Karpas-422 (cell line): ENCODE measurements around the gene DPF3. TPM values are rescaled to one million over a fixed set of nuclear protein-coding genes. Genes with fewer than 3 reads are reported as not detected.

Experiments used
- DNase-seq: peaks from one replicate; pipeline ENCODE4 v3.0.0-alpha.2; 2015
- H2AFZ ChIP-seq: fragments of 200-600 bp; sonication (generic); 2 replicates; pipeline ENCODE4 v1.6.1; 2014; ENCODE audit warnings: antibody characterized with exemption, low read length, mixed read lengths
- H3K27ac ChIP-seq: fragments of 200-600 bp; sonication (generic); 2 replicates; pipeline ENCODE4 v1.5.1; 2014; ENCODE audit warnings: mild to moderate bottlenecking, low read length, moderate library complexity
- H3K27me3 ChIP-seq: fragments of 200-600 bp; sonication (generic); 2 replicates; pipeline ENCODE4 v1.6.1; 2014; ENCODE audit warnings: low read length, mixed read lengths
- H3K36me3 ChIP-seq: fragments of 200-600 bp; sonication (generic); 2 replicates; pipeline ENCODE4 v1.6.1; 2014; ENCODE audit warnings: low read length, mixed read lengths; ENCODE audit not compliant: insufficient read depth
- H3K4me1 ChIP-seq: fragments of 200-600 bp; sonication (generic); 2 replicates; pipeline ENCODE4 v1.6.1; 2014; ENCODE audit warnings: mild to moderate bottlenecking, low read length, mixed read lengths
- H3K4me2 ChIP-seq: fragments of 200-600 bp; sonication (generic); 2 replicates; pipeline ENCODE4 v1.6.1; 2014; ENCODE audit warnings: low read length, low read depth, mild to moderate bottlenecking; ENCODE audit not compliant: poor library complexity, severe bottlenecking
- H3K4me3 ChIP-seq: fragments of 200-600 bp; sonication (generic); 2 replicates; pipeline ENCODE4 v1.5.1; 2014; ENCODE audit warnings: mild to moderate bottlenecking, antibody characterized with exemption, low read length, mixed read lengths
- H3K79me2 ChIP-seq: fragments of 200-600 bp; sonication (generic); 2 replicates; pipeline ENCODE4 v1.6.1; 2014; ENCODE audit warnings: mild to moderate bottlenecking, low read length, mixed read lengths
- H3K9ac ChIP-seq: fragments of 200-600 bp; sonication (generic); 2 replicates; pipeline ENCODE4 v1.6.0; 2014; ENCODE audit warnings: low read length
- H3K9me2 ChIP-seq: fragments of 200-600 bp; sonication (generic), shearing (Covaris generic); replicated peaks from 2 replicates; pipeline ENCODE4 v1.6.0; 2014; ENCODE audit warnings: mild to moderate bottlenecking, low read length, moderate library complexity; ENCODE audit not compliant: insufficient read depth
- H3K9me3 ChIP-seq: fragments of 300-700, 200-600 bp; sonication (generic); 2 replicates; pipeline ENCODE4 v1.6.1; 2014; ENCODE audit warnings: low read length, mixed read lengths
- H4K20me1 ChIP-seq: fragments of 200-600 bp; sonication (generic); 2 replicates; pipeline ENCODE4 v1.6.1; 2014; ENCODE audit warnings: mild to moderate bottlenecking, antibody characterized with exemption, low read length, low read depth; ENCODE audit not compliant: insufficient read depth
- total RNA-seq: library from RNA; depleted of rRNA; stranded (reverse); fragments of >200 nt; shearing (Covaris generic); gene quantifications from 2 replicates; pipeline ENCODE4 v1.2.3, GENCODE V29; 2014; ENCODE audit warnings: low replicate concordance

The DPF3 gene
- total RNA-seq, 1 experiment from 2014 or later = 3.1 TPM

GRCh38 chr14:72902801-72903530, 9.1 kb upstream of the DPF3 start:
- Histone ChIP-seq H3K9me3 (no peaks in the 10 kb centered on the region), H3K4me1 (peaks cover 17% of the 10 kb centered on the region), H3K9me2 (no peaks in the 10 kb centered on the region), H3K4me3 (no peak overlapping the region), H3K4me2 (no peak overlapping the region), H3K27ac (no peak overlapping the region), H3K36me3 (no peaks in the 10 kb centered on the region), H3K27me3 (no peaks in the 10 kb centered on the region), H4K20me1 (no peaks in the 10 kb centered on the region), H2AFZ (no peak overlapping the region), H3K79me2 (no peaks in the 10 kb centered on the region), H3K9ac (no peak overlapping the region)
- DNase-seq = no peak

DNA sequence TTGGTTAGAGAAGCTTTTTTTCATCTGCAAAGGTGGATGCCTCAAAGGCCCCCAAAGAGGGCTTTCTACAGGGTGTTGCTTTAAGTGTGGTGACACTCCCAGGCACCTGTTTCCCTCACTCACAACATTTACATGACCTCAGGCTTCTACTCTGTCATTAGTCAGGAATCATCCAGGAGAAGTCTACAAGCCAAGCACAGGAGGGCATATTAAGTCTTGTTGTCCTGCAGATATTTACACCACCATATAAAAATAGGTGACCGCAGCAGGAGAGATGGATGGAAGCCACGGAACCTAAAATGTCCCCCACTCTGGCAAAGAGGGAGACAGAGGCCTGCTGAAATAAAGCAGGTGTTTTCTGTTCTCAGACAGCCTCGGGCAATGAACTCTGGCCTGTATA, 7.5 kb upstream of the DPF3 start:
- Histone ChIP-seq H3K36me3 (no peaks in the 10 kb centered on the region), H3K9me2 (no peaks in the 10 kb centered on the region), H3K9ac (no peak overlapping the region), H3K4me2 (no peak overlapping the region), H2AFZ (no peak overlapping the region), H3K27me3 (no peaks in the 10 kb centered on the region), H3K9me3 (no peaks in the 10 kb centered on the region), H3K4me1 (peaks cover 1% of the 10 kb centered on the region; the same call in 1 of the 2 replicates), H4K20me1 (no peaks in the 10 kb centered on the region), H3K79me2 (no peaks in the 10 kb centered on the region), H3K4me3 (no peak overlapping the region), H3K27ac (no peak overlapping the region)
- DNase-seq = no peak

- Histone ChIP-seq H3K4me1 (peaks cover 10% of the 10 kb centered on the region), H3K4me3 (no peak overlapping the region), H3K4me2 (no peak overlapping the region), H2AFZ (no peak overlapping the region), H4K20me1 (no peaks in the 10 kb centered on the region), H3K79me2 (no peaks in the 10 kb centered on the region), H3K9ac (no peak overlapping the region), H3K9me3 (no peaks in the 10 kb centered on the region), H3K27ac (no peak overlapping the region), H3K9me2 (no peaks in the 10 kb centered on the region), H3K27me3 (no peaks in the 10 kb centered on the region), H3K36me3 (no peaks in the 10 kb centered on the region)
- peak; percentile 45 for DNase-seq
Observed at GRCh38 chr14:72898448-72898847, 4.5 kb upstream of the DPF3 start.

DNA sequence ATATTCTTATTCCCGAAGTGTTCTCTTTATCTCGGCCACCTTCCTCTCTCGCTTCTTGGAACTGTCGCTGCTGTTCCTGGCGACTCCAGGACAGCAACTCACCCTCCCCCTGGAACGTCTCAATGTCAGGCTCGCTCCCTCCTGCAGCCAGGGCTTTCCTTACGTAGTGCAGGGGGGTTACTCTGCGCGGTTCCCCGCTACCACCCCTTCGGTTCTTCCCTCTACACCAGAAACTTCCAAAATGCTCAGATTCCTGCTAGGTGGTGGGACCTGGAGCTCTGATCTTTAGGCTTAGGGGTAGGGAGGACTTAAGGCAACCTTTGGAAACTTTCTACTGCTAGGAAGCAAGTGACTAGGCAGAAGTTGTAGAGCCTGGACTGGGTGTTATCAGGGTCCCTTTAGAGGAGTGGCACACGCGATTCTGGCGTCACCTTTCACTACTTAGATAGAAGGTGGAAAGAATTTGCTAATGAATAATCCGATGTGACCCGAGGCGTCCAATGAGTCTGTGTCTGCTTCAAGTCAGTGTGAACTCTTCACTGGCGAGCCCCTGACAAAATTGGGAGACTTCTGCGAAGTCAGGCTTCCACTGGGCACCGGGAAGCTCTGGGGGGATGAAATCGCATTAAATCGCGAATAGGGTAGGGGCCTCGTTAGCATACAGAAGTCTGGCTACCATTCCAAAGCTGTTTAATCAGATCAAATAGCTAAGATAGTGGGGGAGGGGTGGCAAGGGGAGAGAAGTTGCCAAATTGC, 900 bp upstream of the DPF3 start:
- H2AFZ ChIP-seq = peak overlapping the region; percentile 83
- H3K27me3 ChIP-seq = no peaks in the 10 kb centered on the region
- peak overlapping the region; percentile 87 for H3K4me2 ChIP-seq
- H4K20me1 ChIP-seq = no peaks in the 10 kb centered on the region
- H3K4me1 ChIP-seq = peaks cover 23% of the 10 kb centered on the region
- peak overlapping the region; percentile 70 for H3K4me3 ChIP-seq
- no peaks in the 10 kb centered on the region for H3K9me2 ChIP-seq
- H3K9me3 ChIP-seq = no peaks in the 10 kb centered on the region
- no peaks in the 10 kb centered on the region for H3K36me3 ChIP-seq
- H3K79me2 ChIP-seq = no peaks in the 10 kb centered on the region
- no peak for DNase-seq
- H3K9ac ChIP-seq = peak overlapping the region; percentile 55
- H3K27ac ChIP-seq = no peak overlapping the region

DNA sequence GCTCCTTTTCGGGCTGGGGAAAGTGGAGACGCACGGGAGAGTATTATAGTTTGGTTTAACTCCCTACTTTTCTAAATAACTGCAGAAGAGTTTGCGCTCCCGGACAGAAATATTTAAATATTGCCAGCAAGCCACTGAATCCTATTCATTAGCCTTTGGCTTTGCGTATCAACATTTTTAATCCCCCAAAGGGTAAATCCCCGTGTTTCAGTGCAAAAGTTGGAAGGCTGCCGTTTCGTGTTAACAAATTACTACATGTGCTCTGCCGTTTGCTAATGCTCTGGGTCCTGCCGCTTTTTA, 372 bp upstream of the DPF3 start:
- Histone ChIP-seq H3K9me3 (no peaks in the 10 kb centered on the region), H2AFZ (peak overlapping the region; percentile 83), H3K27ac (no peak overlapping the region), H3K4me1 (peaks cover 23% of the 10 kb centered on the region), H4K20me1 (no peaks in the 10 kb centered on the region), H3K4me3 (peak overlapping the region; percentile 70), H3K79me2 (no peaks in the 10 kb centered on the region), H3K9me2 (no peaks in the 10 kb centered on the region), H3K9ac (peak overlapping the region; percentile 55), H3K36me3 (no peaks in the 10 kb centered on the region), H3K4me2 (peak overlapping the region; percentile 87), H3K27me3 (no peaks in the 10 kb centered on the region)
- DNase-seq = no peak

DNA sequence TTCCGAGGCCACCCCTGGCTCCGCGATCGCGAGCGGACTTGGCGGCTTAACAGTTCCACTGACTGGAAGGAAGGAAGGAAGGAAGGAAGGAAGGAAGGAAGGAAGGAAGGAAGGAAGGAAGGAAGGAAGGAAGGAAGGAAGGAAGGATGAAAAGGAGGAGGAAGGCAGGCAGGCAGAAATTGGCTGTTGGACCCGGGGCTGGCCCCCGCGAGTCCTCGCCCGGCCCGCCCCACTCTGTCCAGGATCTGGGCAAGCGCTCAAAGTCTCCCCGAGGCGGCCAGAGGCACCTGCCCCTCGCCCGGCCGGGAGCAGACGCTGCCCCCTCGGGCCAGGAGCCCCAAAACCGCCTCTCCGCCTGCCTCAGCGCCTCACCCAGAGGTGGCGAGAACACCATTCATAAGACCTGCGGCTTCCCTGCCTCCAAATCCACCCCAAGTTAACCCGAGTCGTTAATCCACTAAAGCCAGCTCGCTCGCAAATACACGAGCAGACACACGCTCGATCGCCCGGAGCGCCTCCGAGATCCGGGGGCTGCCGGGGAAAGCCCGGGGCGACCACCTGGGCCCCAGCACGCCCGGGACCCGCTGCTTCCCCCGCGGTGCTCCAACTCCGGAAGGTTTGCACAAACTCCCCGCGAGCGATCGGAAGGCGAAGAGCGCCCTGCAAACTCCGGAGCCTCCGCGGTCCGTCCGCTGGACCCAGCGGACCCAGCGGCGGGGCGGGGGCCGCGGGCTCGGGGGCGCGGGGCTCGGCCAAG, 844 bp downstream of the DPF3 start:
- Histone ChIP-seq H4K20me1 (no peaks in the 10 kb centered on the region), H3K9me3 (no peaks in the 10 kb centered on the region), H3K36me3 (no peaks in the 10 kb centered on the region), H3K79me2 (no peaks in the 10 kb centered on the region), H3K27ac (no peak overlapping the region), H3K9me2 (no peaks in the 10 kb centered on the region), H3K4me2 (peak overlapping the region; percentile 87), H3K9ac (peak overlapping the region; percentile 61), H3K4me3 (peak overlapping the region; percentile 70), H3K4me1 (peaks cover 23% of the 10 kb centered on the region), H3K27me3 (no peaks in the 10 kb centered on the region), H2AFZ (peak overlapping the region; percentile 82; the same call in 1 of the 2 replicates)
- peak; percentile 72 for DNase-seq

- peaks cover 23% of the 10 kb centered on the region for H3K4me1 ChIP-seq
- no peaks in the 10 kb centered on the region for H4K20me1 ChIP-seq
- H3K79me2 ChIP-seq = no peaks in the 10 kb centered on the region
- H3K4me2 ChIP-seq = peak overlapping the region; percentile 87
- no peaks in the 10 kb centered on the region for H3K9me3 ChIP-seq
- H3K27me3 ChIP-seq = no peaks in the 10 kb centered on the region
- peak overlapping the region; percentile 70 for H3K4me3 ChIP-seq
- H3K36me3 ChIP-seq = no peaks in the 10 kb centered on the region
- no peak overlapping the region for H3K27ac ChIP-seq
- H2AFZ ChIP-seq = no peak overlapping the region
- peak overlapping the region; percentile 61 for H3K9ac ChIP-seq
- peak; percentile 64 for DNase-seq
- H3K9me2 ChIP-seq = no peaks in the 10 kb centered on the region
Observed at GRCh38 chr14:72892103-72892878, 1.6 kb downstream of the DPF3 start.
